Measurements from ENCODE around the gene RPL27A. TPM values are rescaled to one million over a fixed set of nuclear protein-coding genes. Genes with fewer than 3 reads are reported as not detected.

The RPL27A gene
- total RNA-seq, 1 experiment from 2014 or later = 1,055 TPM

DNA sequence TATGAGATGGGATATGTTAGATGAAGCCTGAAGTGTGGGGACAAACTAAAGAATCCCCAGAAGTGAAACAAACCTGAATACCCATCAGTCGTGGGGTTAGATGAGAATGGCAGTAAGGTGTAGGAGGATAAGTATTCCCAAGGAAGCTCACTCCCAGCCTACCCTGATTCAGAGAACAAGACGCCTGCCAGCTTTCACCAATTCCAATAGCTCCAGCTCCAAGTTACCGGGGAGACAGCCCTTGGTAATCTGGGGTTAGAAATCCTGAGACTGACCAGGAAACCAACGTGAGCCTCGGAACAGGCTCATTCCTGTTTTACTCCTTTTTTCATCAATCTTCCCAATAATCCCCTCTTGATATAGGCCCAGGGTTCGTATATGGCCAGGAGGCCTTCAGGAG, 46.5 kb downstream of the RPL27A start:
- Histone ChIP-seq H3K4me3 (replicated peaks in 1 of 2; ENCODE audit: low read depth in 1 of 2, low read length in 2 of 2) (no peak overlapping the region), H3K27me3 (ENCODE audit: insufficient read depth, low read length) (no peaks in the 10 kb centered on the region), H3K79me2 (ENCODE audit: insufficient read depth, low read length) (no peaks in the 10 kb centered on the region), H3K4me2 (ENCODE audit: low read length) (no peak overlapping the region), H3K9me3 (ENCODE audit: control insufficient read depth in 1 of 2, insufficient read depth in 1 of 2, low read depth in 1 of 2, low read length in 2 of 2) (no peaks in the 10 kb centered on the region), H3K9me2 (ENCODE audit: insufficient read depth) (no peaks in the 10 kb centered on the region), H3K9ac (ENCODE audit: low read length) (no peak overlapping the region), H2AFZ (ENCODE audit: low read depth, low read length, poor library complexity, severe bottlenecking) (no peak overlapping the region), H3K27ac (ENCODE audit: low read depth, low read length) (no peak overlapping the region), H3K36me3 (ENCODE audit: control insufficient read depth in 1 of 2, insufficient read depth in 2 of 2, low read length in 2 of 2) (no peaks in the 10 kb centered on the region), H3K4me1 (ENCODE audit: control insufficient read depth in 1 of 2, insufficient read depth in 2 of 2, low read length in 2 of 2) (peaks cover 9 to 25% of the 10 kb centered on the region in 2 experiments), H4K20me1 (ENCODE audit: insufficient read depth) (no peaks in the 10 kb centered on the region)
- ChIA-PET RAD21 (ENCODE audit: low non-redundant PET in 1 of 2, low total read pairs in 2 of 2, uncharacterized antibody in 2 of 2, unreplicated experiment in 2 of 2) (no interaction called here), POLR2A (no interaction called here), CTCF (no interaction called here)
- BruUV-seq (replicated peaks) = no TSS peak
- ATAC-seq (no peak), DNase-seq (ENCODE audit: low read depth, low spot score) (no peak)
- intact Hi-C loops (cut with micrococcal nuclease) = no loop called here
- TF ChIP-seq YY1 (IDR thresholded peaks at IDR 0.05; ENCODE audit: extremely low read depth, insufficient replicate concordance, low read depth, low read length) (no peak), ZNF274 (IDR thresholded peaks at IDR 0.05; ENCODE audit: low read depth, low read length) (no peak), ELF1 (IDR thresholded peaks at IDR 0.05; ENCODE audit: borderline replicate concordance, low read depth) (no peak), SRF (IDR thresholded peaks at IDR 0.05; ENCODE audit: low read depth) (no peak), EZH2phosphoT487 (IDR thresholded peaks at IDR 0.05; ENCODE audit: borderline replicate concordance) (no peak), EZH2 (IDR thresholded peaks at IDR 0.05) (no peak), REST (IDR thresholded peaks at IDR 0.05; ENCODE audit: low read depth) (no peak), CEBPB (IDR thresholded peaks at IDR 0.05; ENCODE audit: low read depth) (no peak), FOSL1 (IDR thresholded peaks at IDR 0.05; ENCODE audit: low read depth) (no peak), JUND (IDR thresholded peaks at IDR 0.05) (no peak), CTCF (IDR thresholded peaks at IDR 0.05 in 2 of 3, conservative IDR thresholded peaks at IDR 0.05 in 1 of 3; ENCODE audit: borderline replicate concordance in 1 of 3, insufficient read depth in 1 of 3, low read depth in 2 of 3, low read length in 2 of 3) (no peak), POLR2A (IDR thresholded peaks at IDR 0.05; ENCODE audit: borderline replicate concordance, extremely low read depth, insufficient read depth, insufficient read length) (no peak), EGR1 (IDR thresholded peaks at IDR 0.05; ENCODE audit: low read depth) (no peak), ATF3 (IDR thresholded peaks at IDR 0.05) (no peak), CBX3 (IDR thresholded peaks at IDR 0.05; ENCODE audit: low read depth) (no peak), RAD21 (IDR thresholded peaks at IDR 0.05; ENCODE audit: low read depth) (no peak), SP1 (IDR thresholded peaks at IDR 0.05; ENCODE audit: low read depth) (no peak)
